IMR-90 (cell line): Measurements from ENCODE around the gene RASGRF2. TPM values are rescaled to one million over a fixed set of nuclear protein-coding genes. Genes with fewer than 3 reads are reported as not detected.

ENCODE experiments used
- ATAC-seq: fragments of 200-7000 bp; cut with Tn5 transposase; 2 replicates; pipeline ENCODE4 v1.9.1; 2020; ENCODE audit warnings: low read depth, mild to moderate bottlenecking, moderate library complexity
- BruUV-seq: library from RNA; stranded (reverse); fragments of 400-500 nt; replicated peaks from 2 replicates; lab custom pipeline; 2021; lab: Mats Ljungman, UMichigan
- CTCF ChIA-PET: fragments of 300-600 bp; formaldehyde crosslinking; extraction: SDS; loops from one replicate; lab custom pipeline; 2021; ENCODE audit warnings: antibody characterized with exemption; lab: Yijun Ruan, JAX
- POLR2A ChIA-PET: fragments of 300-600 bp; sonication (Branson Sonifier 250); formaldehyde crosslinking; loops from one replicate; lab custom pipeline; 2022; ENCODE audit warnings: antibody characterized with exemption; ENCODE audit not compliant: unreplicated experiment; lab: Charles Lee
- DNase-seq: peaks from one replicate; pipeline ENCODE4 v3.0.0; 2013
- H2AFZ ChIP-seq: replicated peaks from 2 replicates; pipeline ENCODE3; 2013; ENCODE audit warnings: low read length, mild to moderate bottlenecking; ENCODE audit not compliant: poor library complexity
- H2AK5ac ChIP-seq: 2 replicates; pipeline ENCODE4 v1.6.1; 2013; ENCODE audit warnings: low read depth, low read length, inconsistent platforms
- H2AK9ac ChIP-seq: replicated peaks from 2 replicates; pipeline ENCODE3; 2013; ENCODE audit warnings: mild to moderate bottlenecking, low read depth, low read length, moderate library complexity; ENCODE audit not compliant: poor library complexity
- H2BK120ac ChIP-seq: 2 replicates; pipeline ENCODE4 v1.6.1; 2013; ENCODE audit warnings: low read depth, low read length, inconsistent platforms
- H2BK15ac ChIP-seq: 3 replicates; pipeline ENCODE4 v1.6.1; 2013; ENCODE audit warnings: low read depth, low read length, inconsistent platforms
- H2BK20ac ChIP-seq: 2 replicates; pipeline ENCODE4 v1.6.1; 2013; ENCODE audit warnings: low read depth, mild to moderate bottlenecking, inconsistent platforms, low read length, moderate library complexity
- H2BK5ac ChIP-seq: 2 replicates; pipeline ENCODE4 v1.6.1; 2013; ENCODE audit warnings: mild to moderate bottlenecking, low read depth, low read length, inconsistent platforms; ENCODE audit not compliant: poor library complexity, severe bottlenecking
- H3K14ac ChIP-seq: replicated peaks from 2 replicates; pipeline ENCODE4 v1.6.1; 2013; ENCODE audit warnings: low read depth, low read length, inconsistent platforms
- H3K18ac ChIP-seq: 2 replicates; pipeline ENCODE4 v1.6.1; 2013; ENCODE audit warnings: low read depth, low read length, control low read depth
- H3K23ac ChIP-seq: 2 replicates; pipeline ENCODE4 v1.6.1; 2013; ENCODE audit warnings: low read depth, low read length, inconsistent platforms
- H3K27ac ChIP-seq: 2 replicates; pipeline ENCODE4 v1.5.1; 2013; ENCODE audit warnings: mild to moderate bottlenecking, control low read depth, low read length; ENCODE audit not compliant: insufficient read depth
- H3K27me3 ChIP-seq: 2 replicates; pipeline ENCODE4 v1.6.1; 2013; ENCODE audit warnings: low read length; ENCODE audit not compliant: control insufficient read depth, insufficient read depth
- H3K36me3 ChIP-seq: 2 replicates; pipeline ENCODE4 v1.6.1; 2013; ENCODE audit warnings: low read length, mixed read lengths; ENCODE audit not compliant: control insufficient read depth, insufficient read depth
- H3K4ac ChIP-seq: 2 replicates; pipeline ENCODE4 v1.6.1; 2013; ENCODE audit warnings: low read depth, low read length, inconsistent platforms
- H3K4me1 ChIP-seq: 2 replicates; pipeline ENCODE4 v1.6.1; 2013; ENCODE audit warnings: low read length, mixed read lengths; ENCODE audit not compliant: control insufficient read depth, insufficient read depth
- H3K4me2 ChIP-seq: 2 replicates; pipeline ENCODE4 v1.6.1; 2013; ENCODE audit warnings: low read depth, mild to moderate bottlenecking, control low read depth, low read length, moderate library complexity
- H3K4me3 ChIP-seq: 2 replicates; pipeline ENCODE4 v1.5.1; 2013; ENCODE audit warnings: low read depth, mild to moderate bottlenecking, control low read depth, low read length, moderate library complexity; ENCODE audit not compliant: insufficient read depth
- H3K56ac ChIP-seq: 2 replicates; pipeline ENCODE4 v1.6.1; 2013; ENCODE audit warnings: low read length, inconsistent platforms; ENCODE audit not compliant: insufficient read depth; ENCODE audit errors: extremely low read depth
- H3K79me1 ChIP-seq, 2 experiments: 2 replicates each; pipeline ENCODE4 v1.6.1; 2013; ENCODE audit warnings: low read length in 2 of 2, inconsistent platforms in 1 of 2, low read depth in 1 of 2
- H3K9ac ChIP-seq: 2 replicates; pipeline ENCODE4 v1.6.1; 2013; ENCODE audit warnings: low read depth, low read length, control low read depth
- H3K9me1 ChIP-seq: 2 replicates; pipeline ENCODE4 v1.6.1; 2013; ENCODE audit warnings: low read length, inconsistent platforms; ENCODE audit not compliant: insufficient read depth
- H3K9me3 ChIP-seq: 2 replicates; pipeline ENCODE4 v1.6.1; 2013; ENCODE audit warnings: low read length; ENCODE audit not compliant: control insufficient read depth, insufficient read depth
- H4K20me1 ChIP-seq: 2 replicates; pipeline ENCODE4 v1.6.1; 2013; ENCODE audit warnings: low read length, inconsistent platforms; ENCODE audit not compliant: insufficient read depth
- H4K5ac ChIP-seq: 2 replicates; pipeline ENCODE4 v1.6.1; 2013; ENCODE audit warnings: mild to moderate bottlenecking, low read depth, low read length, control low read depth
- H4K8ac ChIP-seq, 2 experiments: 2 replicates each; pipeline ENCODE4 v1.6.1; 2013; ENCODE audit warnings: low read depth in 2 of 2, low read length in 2 of 2, control low read depth in 1 of 2, inconsistent platforms in 1 of 2
- H4K91ac ChIP-seq: 2 replicates; pipeline ENCODE4 v1.6.1; 2013; ENCODE audit warnings: low read depth, low read length, inconsistent platforms; ENCODE audit not compliant: insufficient read depth
- BHLHE40 ChIP-seq: fragments of 150-350 bp; IDR thresholded peaks from 2 replicates; pipeline ENCODE4 v1.6.1; 2016; ENCODE audit warnings: mild to moderate bottlenecking, low read depth, low read length
- CEBPB ChIP-seq: IDR thresholded peaks from 2 replicates; pipeline ENCODE4 v1.6.1; 2012; ENCODE audit warnings: low read depth, low read length, improper control_type of control experiment
- CHD1 ChIP-seq: IDR thresholded peaks from 2 replicates; pipeline ENCODE4 v1.6.1; 2012; ENCODE audit warnings: low read depth, low read length, improper control_type of control experiment
- CTCF ChIP-seq: conservative IDR thresholded peaks from 2 replicates; pipeline ENCODE4 v1.5.1; 2012; ENCODE audit warnings: mild to moderate bottlenecking, low read depth, low read length, improper control_type of control experiment
- ELK1 ChIP-seq: fragments of 150-350 bp; IDR thresholded peaks from 2 replicates; pipeline ENCODE4 v1.6.1; 2016; ENCODE audit warnings: low read depth, mild to moderate bottlenecking, low read length, moderate library complexity, borderline replicate concordance
- FOS ChIP-seq: fragments of 150-350 bp; IDR thresholded peaks from 2 replicates; pipeline ENCODE4 v1.6.1; 2016; ENCODE audit warnings: low read depth, low read length
- MAZ ChIP-seq: IDR thresholded peaks from 2 replicates; pipeline ENCODE4 v1.6.1; 2012; ENCODE audit warnings: low read depth, mild to moderate bottlenecking, low read length, improper control_type of control experiment, moderate library complexity, borderline replicate concordance
- NFE2L2 ChIP-seq: fragments of 150-350 bp; IDR thresholded peaks from 2 replicates; pipeline ENCODE4 v1.6.1; 2016; ENCODE audit warnings: low read depth, mild to moderate bottlenecking, low read length
- POLR2A ChIP-seq: IDR thresholded peaks from 2 replicates; pipeline ENCODE4 v1.6.1; 2012; ENCODE audit warnings: mild to moderate bottlenecking, low read depth, low read length
- RAD21 ChIP-seq: IDR thresholded peaks from 2 replicates; pipeline ENCODE4 v1.6.1; 2012; ENCODE audit warnings: low read length, improper control_type of control experiment
- RCOR1 ChIP-seq: IDR thresholded peaks from 2 replicates; pipeline ENCODE4 v1.6.1; 2012; ENCODE audit warnings: mild to moderate bottlenecking, low read length, improper control_type of control experiment; ENCODE audit not compliant: insufficient replicate concordance
- USF2 ChIP-seq: fragments of 150-350 bp; IDR thresholded peaks from 2 replicates; pipeline ENCODE4 v1.6.1; 2017; ENCODE audit warnings: mild to moderate bottlenecking, antibody characterized with exemption, low read length, low read depth
- WGBS, 2 experiments: methylation state at CpG; one replicate each; pipeline versions ENCODE4 v1.1.5 to v1.1.7; 2013; ENCODE audit warnings: missing lambda C conversion rate in 2 of 2; ENCODE audit not compliant: insufficient read length in 1 of 2; ENCODE audit errors: extremely low coverage in 2 of 2; 5-methylcytosine and 5-hydroxymethylcytosine counted together
- dilution Hi-C: fragments of 300-500 bp; cut with HindIII; formaldehyde crosslinking; loops from one replicate; pipeline ENCODE4 v1.14.3; 2018; ENCODE audit warnings: low sequenced_read_pairs; ENCODE audit not compliant: unreplicated experiment
- in situ Hi-C: fragments of 300-500 bp; cut with MboI; formaldehyde crosslinking; loops from 3 replicates; pipeline ENCODE4 v1.14.3; 2019; ENCODE audit warnings: low sequenced_read_pairs, inconsistent platforms, mixed read lengths
- intact Hi-C: fragments of 100-400 bp; cut with micrococcal nuclease; formaldehyde crosslinking; loops from 2 replicates; pipeline ENCODE4 v1.10.0; 2022
- polyA plus RNA-seq, 3 experiments: library from polyadenylated mRNA; depleted of rRNA; stranded (reverse); fragments of >200 nt; gene quantifications; 2 replicates each; pipeline ENCODE4 v1.2.3, GENCODE V29; 2012; ENCODE audit warnings: low replicate concordance in 1 of 3
- total RNA-seq: library from RNA; depleted of rRNA; stranded (reverse); fragments of >200 nt; gene quantifications from 2 replicates; pipeline ENCODE4 v1.2.3, GENCODE V29; 2012

The RASGRF2 gene
- total and polyA plus RNA-seq, 2 of the 4 experiments (the other 2 are of a cell fraction), result 2.9 to 5.0 TPM

- Histone ChIP-seq H3K23ac (no peak overlapping the region), H3K9ac (no peak overlapping the region), H2AK9ac (no peak overlapping the region), H4K5ac (no peak overlapping the region), H3K4ac (no peak overlapping the region), H2BK120ac (no peak overlapping the region), H4K8ac (no peak overlapping the region), H3K18ac (no peak overlapping the region), H3K36me3 (no peaks in the 10 kb centered on the region), H3K4me2 (no peak overlapping the region), H2AK5ac (no peak overlapping the region), H3K56ac (no peak overlapping the region), H3K4me3 (no peak overlapping the region), H4K20me1 (no peaks in the 10 kb centered on the region), H2AFZ (no peak overlapping the region), H2BK20ac (no peak overlapping the region), H4K91ac (no peak overlapping the region), H3K27ac (no peak overlapping the region), H3K9me1 (peaks cover 20% of the 10 kb centered on the region), H2BK5ac (no peak overlapping the region), H2BK15ac (no peak overlapping the region), H3K9me3 (no peaks in the 10 kb centered on the region), H3K14ac (no peak overlapping the region), H3K79me1 (peaks cover 4 to 9% of the 10 kb centered on the region in 2 experiments; a peak in 1 of 4 replicates), H3K4me1 (peaks cover 5% of the 10 kb centered on the region), H3K27me3 (no peaks in the 10 kb centered on the region)
- no TSS peak for BruUV-seq
- dilution Hi-C loops, result no loop called here
- TF ChIP-seq FOS (no peak), BHLHE40 (no peak), ELK1 (no peak), POLR2A (no peak), CEBPB (no peak), CHD1 (no peak), NFE2L2 (no peak), MAZ (no peak), USF2 (no peak), RCOR1 (no peak), CTCF (no peak), RAD21 (no peak)
- in situ Hi-C loops, result no loop called here
- ATAC-seq (no peak), DNase-seq (no peak)
- 100% methylated on average over 1 of the region's 6 CpGs; no CpG with 5 or more reads in 1 of the 2 experiments for WGBS, 2 experiments
- intact Hi-C loops, result loop anchor here (10.0 kb wide), 1 partner anchor 48 kb away; no protein-coding TSS in a partner anchor
- ChIA-PET CTCF (interaction anchor here (1.2 kb wide), 1 partner anchor 30 kb away, joined by 3 read pairs; no protein-coding TSS in a partner anchor), POLR2A (no interaction called here)
Observed at GRCh38 chr5:81246697-81247096, 286.5 kb downstream of the RASGRF2 start.
